ENCODE data around the gene SPINT1.
A peak's percentile ranks its signal among the peaks of the same experiment; 100 is the strongest.

The SPINT1 gene

GRCh38 chr15:40807028-40807887 is 36.6 kb upstream of the SPINT1 start, which contains the start of the genes DNAJC17 and ZFYVE19 (continued):
- TF ChIP-seq ZNF341 (tag by site-specific recombination; IDR thresholded peaks at IDR 0.05; ENCODE audit: low read depth) (peak; percentile 77), ZBTB10 (tag by site-specific recombination; IDR thresholded peaks at IDR 0.05) (no peak), ZBTB17 (tag by site-specific recombination; IDR thresholded peaks at IDR 0.05) (peak; percentile 96; the same call in 1 of the 2 replicates), ZNF2 (tag by site-specific recombination; IDR thresholded peaks at IDR 0.05) (peak; percentile 50; the same call in 1 of the 2 replicates), ZNF16 (tag by site-specific recombination; IDR thresholded peaks at IDR 0.05; ENCODE audit: low read depth) (no peak), ZIC2 (tag by site-specific recombination; IDR thresholded peaks at IDR 0.05) (peak; percentile 28; the same call in 1 of the 2 replicates), ZNF510 (tag by site-specific recombination; IDR thresholded peaks at IDR 0.05; ENCODE audit: insufficient replicate concordance) (no peak), GLI4 (tag by site-specific recombination; IDR thresholded peaks at IDR 0.05) (no peak), OVOL3 (tag by site-specific recombination; IDR thresholded peaks at IDR 0.05) (no peak), ZBTB20 (tag by site-specific recombination; IDR thresholded peaks at IDR 0.05) (peak; percentile 91), ZNF37A (tag by site-specific recombination; IDR thresholded peaks at IDR 0.05) (no peak), REST (tag by site-specific recombination; IDR thresholded peaks at IDR 0.05) (no peak), BCL11B (tag by site-specific recombination; IDR thresholded peaks at IDR 0.05; ENCODE audit: low read depth) (0 out of 2 replicates have a peak, but pooled peaks have one; percentile 48), ZNF354C (tag by site-specific recombination; IDR thresholded peaks at IDR 0.05; ENCODE audit: borderline replicate concordance, low read depth) (no peak), ZNF24 (tag by site-specific recombination; IDR thresholded peaks at IDR 0.05) (no peak; the same call in 1 of the 2 replicates), ZNF521 (tag by site-specific recombination; IDR thresholded peaks at IDR 0.05) (no peak), KLF8 (tag by site-specific recombination; IDR thresholded peaks at IDR 0.05) (peak; percentile 96), ZNF311 (tag by site-specific recombination; IDR thresholded peaks at IDR 0.05; ENCODE audit: borderline replicate concordance) (no peak), KLF1 (tag by site-specific recombination; IDR thresholded peaks at IDR 0.05) (peak; percentile 91), ZNF501 (tag by site-specific recombination; IDR thresholded peaks at IDR 0.05) (0 out of 2 replicates have a peak, but pooled peaks have one; percentile 60), TSHZ1 (tag by site-specific recombination; IDR thresholded peaks at IDR 0.05; ENCODE audit: borderline replicate concordance) (no peak; the same call in 1 of the 2 replicates)
- TF ChIP-seq, protein P1, sequence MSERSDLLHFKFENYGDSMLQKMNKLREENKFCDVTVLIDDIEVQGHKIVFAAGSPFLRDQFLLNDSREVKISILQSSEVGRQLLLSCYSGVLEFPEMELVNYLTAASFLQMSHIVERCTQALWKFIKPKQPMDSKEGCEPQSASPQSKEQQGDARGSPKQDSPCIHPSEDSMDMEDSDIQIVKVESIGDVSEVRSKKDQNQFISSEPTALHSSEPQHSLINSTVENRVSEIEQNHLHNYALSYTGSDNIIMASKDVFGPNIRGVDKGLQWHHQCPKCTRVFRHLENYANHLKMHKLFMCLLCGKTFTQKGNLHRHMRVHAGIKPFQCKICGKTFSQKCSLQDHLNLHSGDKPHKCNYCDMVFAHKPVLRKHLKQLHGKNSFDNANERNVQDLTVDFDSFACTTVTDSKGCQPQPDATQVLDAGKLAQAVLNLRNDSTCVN (tag by site-specific recombination; optimal IDR thresholded peaks at IDR 0.05), result peak; percentile 64
- TF ChIP-seq, protein P2, sequence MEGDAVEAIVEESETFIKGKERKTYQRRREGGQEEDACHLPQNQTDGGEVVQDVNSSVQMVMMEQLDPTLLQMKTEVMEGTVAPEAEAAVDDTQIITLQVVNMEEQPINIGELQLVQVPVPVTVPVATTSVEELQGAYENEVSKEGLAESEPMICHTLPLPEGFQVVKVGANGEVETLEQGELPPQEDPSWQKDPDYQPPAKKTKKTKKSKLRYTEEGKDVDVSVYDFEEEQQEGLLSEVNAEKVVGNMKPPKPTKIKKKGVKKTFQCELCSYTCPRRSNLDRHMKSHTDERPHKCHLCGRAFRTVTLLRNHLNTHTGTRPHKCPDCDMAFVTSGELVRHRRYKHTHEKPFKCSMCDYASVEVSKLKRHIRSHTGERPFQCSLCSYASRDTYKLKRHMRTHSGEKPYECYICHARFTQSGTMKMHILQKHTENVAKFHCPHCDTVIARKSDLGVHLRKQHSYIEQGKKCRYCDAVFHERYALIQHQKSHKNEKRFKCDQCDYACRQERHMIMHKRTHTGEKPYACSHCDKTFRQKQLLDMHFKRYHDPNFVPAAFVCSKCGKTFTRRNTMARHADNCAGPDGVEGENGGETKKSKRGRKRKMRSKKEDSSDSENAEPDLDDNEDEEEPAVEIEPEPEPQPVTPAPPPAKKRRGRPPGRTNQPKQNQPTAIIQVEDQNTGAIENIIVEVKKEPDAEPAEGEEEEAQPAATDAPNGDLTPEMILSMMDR (tag by site-specific recombination; IDR thresholded peaks at IDR 0.05), result peak; percentile 63
- TF ChIP-seq, protein P3, sequence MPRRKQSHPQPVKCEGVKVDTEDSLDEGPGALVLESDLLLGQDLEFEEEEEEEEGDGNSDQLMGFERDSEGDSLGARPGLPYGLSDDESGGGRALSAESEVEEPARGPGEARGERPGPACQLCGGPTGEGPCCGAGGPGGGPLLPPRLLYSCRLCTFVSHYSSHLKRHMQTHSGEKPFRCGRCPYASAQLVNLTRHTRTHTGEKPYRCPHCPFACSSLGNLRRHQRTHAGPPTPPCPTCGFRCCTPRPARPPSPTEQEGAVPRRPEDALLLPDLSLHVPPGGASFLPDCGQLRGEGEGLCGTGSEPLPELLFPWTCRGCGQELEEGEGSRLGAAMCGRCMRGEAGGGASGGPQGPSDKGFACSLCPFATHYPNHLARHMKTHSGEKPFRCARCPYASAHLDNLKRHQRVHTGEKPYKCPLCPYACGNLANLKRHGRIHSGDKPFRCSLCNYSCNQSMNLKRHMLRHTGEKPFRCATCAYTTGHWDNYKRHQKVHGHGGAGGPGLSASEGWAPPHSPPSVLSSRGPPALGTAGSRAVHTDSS (tag by site-specific recombination; IDR thresholded peaks at IDR 0.05), result no peak
